Uterus (tissue), 4 donors: Measurements from ENCODE around the gene PIK3R2. TPM values are rescaled to one million over a fixed set of nuclear protein-coding genes. Genes with fewer than 3 reads are reported as not detected.
A peak's percentile ranks its signal among the peaks of the same experiment; 100 is the strongest.

Experiments used
- DNase-seq, 2 donors: peaks; one replicate each; pipeline ENCODE4 v3.0.0-alpha.2; 2019 to 2020
- H3K27ac ChIP-seq, 2 donors: fragments of 200-600 bp; sonication (generic); 1 replicate in 1 of 2; 2 replicates in 1 of 2; pipeline ENCODE4 v1.5.1; 2016 to 2018
- H3K27me3 ChIP-seq, 2 donors: fragments of 200-600 bp; sonication (generic); one replicate each; pipeline ENCODE4 v1.5.1; 2018 to 2019; ENCODE audit warnings: control low read depth in 1 of 2
- H3K36me3 ChIP-seq, 2 donors: fragments of 200-600 bp; sonication (generic); one replicate each; pipeline ENCODE4 v1.5.1; 2019; ENCODE audit warnings: control low read depth in 1 of 2
- H3K4me1 ChIP-seq, 2 donors: fragments of 200-600 bp; sonication (generic); one replicate each; pipeline ENCODE4 v1.5.1; 2018 to 2019; ENCODE audit warnings: control low read depth in 1 of 2
- H3K4me3 ChIP-seq, 2 donors: fragments of 200-600 bp; sonication (generic); 1 replicate in 1 of 2; 2 replicates in 1 of 2; pipeline ENCODE4 v1.5.1; 2018 to 2019; ENCODE audit warnings: mild to moderate bottlenecking in 1 of 2
- H3K9me3 ChIP-seq, 2 donors: fragments of 200-600 bp; sonication (generic); one replicate each; pipeline ENCODE4 v1.5.1; 2019; ENCODE audit warnings: control low read depth in 1 of 2
- POLR2A ChIP-seq, 2 donors: fragments of 450-650 bp; IDR thresholded peaks; one replicate each; pipeline ENCODE4 v1.6.1; 2016; ENCODE audit warnings: antibody characterized with exemption in 2 of 2, mild to moderate bottlenecking in 1 of 2, moderate library complexity in 1 of 2
- intact Hi-C: fragments of 100-400 bp; cut with DNase I; formaldehyde crosslinking; loops from one replicate; pipeline ENCODE4 v1.15.1; 2023; ENCODE audit warnings: low total_unique reads
- total RNA-seq, 4 donors: library from RNA; depleted of rRNA in 3 of 4; stranded (reverse); fragments of >200 nt in 3 of 4; gene quantifications; one replicate each; pipeline versions ENCODE4 v1.1.0 to v1.2.4, GENCODE V29; 2014 to 2023
- TF ChIP-seq, protein P1 (sequence below), 4 experiments: fragments of 200-600 bp in 2 of 4; fragments of 450-650 bp in 2 of 4; sonication (generic) in 2 of 4; IDR thresholded peaks; one replicate each; pipeline ENCODE4 v1.5.1; 2016 to 2019; ENCODE audit warnings: antibody characterized with exemption in 4 of 4, mild to moderate bottlenecking in 2 of 4, moderate library complexity in 1 of 4
- donor health status: DM: yes; HTN: yes; CAD: no.

Gene PIK3R2
- total RNA-seq, 4 donors from 2014 or later, result 17.2 to 39.4 (median 29.7) TPM

- no peaks in the 10 kb centered on the region for H3K9me3 ChIP-seq
- no peak for TF ChIP-seq POLR2A (IDR thresholded peaks at IDR 0.05)
- TF ChIP-seq, protein P1, sequence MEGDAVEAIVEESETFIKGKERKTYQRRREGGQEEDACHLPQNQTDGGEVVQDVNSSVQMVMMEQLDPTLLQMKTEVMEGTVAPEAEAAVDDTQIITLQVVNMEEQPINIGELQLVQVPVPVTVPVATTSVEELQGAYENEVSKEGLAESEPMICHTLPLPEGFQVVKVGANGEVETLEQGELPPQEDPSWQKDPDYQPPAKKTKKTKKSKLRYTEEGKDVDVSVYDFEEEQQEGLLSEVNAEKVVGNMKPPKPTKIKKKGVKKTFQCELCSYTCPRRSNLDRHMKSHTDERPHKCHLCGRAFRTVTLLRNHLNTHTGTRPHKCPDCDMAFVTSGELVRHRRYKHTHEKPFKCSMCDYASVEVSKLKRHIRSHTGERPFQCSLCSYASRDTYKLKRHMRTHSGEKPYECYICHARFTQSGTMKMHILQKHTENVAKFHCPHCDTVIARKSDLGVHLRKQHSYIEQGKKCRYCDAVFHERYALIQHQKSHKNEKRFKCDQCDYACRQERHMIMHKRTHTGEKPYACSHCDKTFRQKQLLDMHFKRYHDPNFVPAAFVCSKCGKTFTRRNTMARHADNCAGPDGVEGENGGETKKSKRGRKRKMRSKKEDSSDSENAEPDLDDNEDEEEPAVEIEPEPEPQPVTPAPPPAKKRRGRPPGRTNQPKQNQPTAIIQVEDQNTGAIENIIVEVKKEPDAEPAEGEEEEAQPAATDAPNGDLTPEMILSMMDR (IDR thresholded peaks at IDR 0.05), result no peak
- H3K27me3 ChIP-seq, result no peaks in the 10 kb centered on the region
- peak overlapping the region; percentile 82 to 89 for H3K27ac ChIP-seq
- H3K4me3 ChIP-seq, result peak overlapping the region; percentile 13 to 40
- intact Hi-C loops, result loop anchor here (5.0 kb wide), 1 partner anchor 43 kb away; no protein-coding TSS in a partner anchor
- no peaks in the 10 kb centered on the region for H3K36me3 ChIP-seq
- DNase-seq, result no peak
- H3K4me1 ChIP-seq, result peaks cover 0 to 31% of the 10 kb centered on the region in 2 donors
These were observed 7.6 kb downstream of the PIK3R2 start for GRCh38 chr19:18160493-18160970.

DNA sequence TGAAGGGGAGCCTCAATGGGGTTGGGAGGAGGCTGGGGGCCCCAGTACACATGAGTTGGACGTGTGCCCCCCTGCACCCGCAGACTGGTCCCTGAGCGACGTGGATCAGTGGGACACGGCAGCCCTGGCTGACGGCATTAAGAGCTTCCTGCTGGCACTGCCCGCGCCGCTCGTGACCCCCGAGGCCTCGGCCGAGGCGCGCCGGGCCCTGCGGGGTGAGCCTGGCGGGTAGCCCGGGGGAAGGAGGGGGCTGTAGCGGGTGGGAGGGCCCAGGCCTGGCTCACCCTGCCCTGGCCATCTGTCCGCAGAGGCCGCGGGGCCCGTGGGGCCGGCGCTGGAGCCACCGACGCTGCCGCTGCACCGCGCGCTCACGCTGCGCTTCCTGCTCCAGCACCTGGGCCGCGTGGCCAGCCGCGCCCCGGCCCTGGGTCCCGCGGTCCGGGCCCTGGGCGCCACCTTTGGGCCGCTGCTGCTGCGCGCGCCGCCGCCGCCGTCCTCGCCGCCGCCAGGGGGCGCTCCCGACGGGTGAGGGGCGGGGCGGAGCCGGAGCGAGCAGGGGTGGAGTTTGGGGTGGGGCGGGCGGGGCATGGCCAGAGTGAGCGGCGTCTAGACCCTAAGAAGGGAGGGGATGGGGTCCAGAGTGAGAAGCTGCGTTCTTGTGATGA, 8.1 kb downstream of the PIK3R2 start:
- Histone ChIP-seq H3K4me3 (peak overlapping the region; percentile 13 to 40), H3K27ac (peak overlapping the region; percentile 82 to 89), H3K36me3 (no peaks in the 10 kb centered on the region), H3K27me3 (no peaks in the 10 kb centered on the region), H3K9me3 (no peaks in the 10 kb centered on the region), H3K4me1 (peaks cover 0 to 26% of the 10 kb centered on the region in 2 donors)
- intact Hi-C loops, result loop anchor here (5.0 kb wide), 1 partner anchor 44 kb away; no protein-coding TSS in a partner anchor
- no peak for TF ChIP-seq POLR2A (IDR thresholded peaks at IDR 0.05)
- TF ChIP-seq, protein P1 (IDR thresholded peaks at IDR 0.05), result peak; percentile 24 to 96 (median 84)
- peak; percentile 58 to 78 for DNase-seq

- TF ChIP-seq, protein P1 (IDR thresholded peaks at IDR 0.05), result no peak
- TF ChIP-seq POLR2A (IDR thresholded peaks at IDR 0.05), result no peak
- no peaks in the 10 kb centered on the region for H3K36me3 ChIP-seq
- intact Hi-C loops, result loop anchor here (5.0 kb wide), 1 partner anchor 44 kb away; no protein-coding TSS in a partner anchor
- no peaks in the 10 kb centered on the region for H3K27me3 ChIP-seq
- DNase-seq, result no peak
- H3K9me3 ChIP-seq, result no peaks in the 10 kb centered on the region
- peaks cover 0 to 21% of the 10 kb centered on the region in 2 donors for H3K4me1 ChIP-seq
- peak overlapping the region in 1 of 2 donors; percentile 20 for H3K4me3 ChIP-seq
- H3K27ac ChIP-seq, result peak overlapping the region; percentile 51 to 89
These were observed 8.7 kb downstream of the PIK3R2 start for GRCh38 chr19:18161636-18162002.

DNA sequence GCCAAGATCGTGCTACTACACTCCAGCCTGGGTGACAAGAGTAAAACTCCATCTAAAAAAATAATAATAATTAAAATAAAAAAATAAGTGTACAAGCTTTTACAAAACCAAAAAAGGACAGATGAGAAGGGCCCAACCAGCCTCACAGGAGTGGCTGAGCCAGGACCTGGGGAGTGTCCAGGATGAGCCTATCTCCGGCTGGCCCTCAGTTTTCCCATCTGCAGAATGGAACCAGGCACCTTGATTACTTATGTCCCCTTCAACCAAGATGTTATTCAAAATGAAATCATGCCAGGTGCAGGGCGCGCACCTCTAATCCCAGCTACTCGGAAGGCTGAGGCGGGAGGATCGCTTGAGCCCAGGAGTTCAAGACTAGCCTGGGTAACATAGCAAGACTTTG, 11.1 kb downstream of the PIK3R2 start:
- intact Hi-C loops, result loop anchor here (5.0 kb wide), 1 partner anchor 47 kb away; no protein-coding TSS in a partner anchor
- H3K27me3 ChIP-seq, result no peaks in the 10 kb centered on the region
- H3K36me3 ChIP-seq, result no peaks in the 10 kb centered on the region
- H3K4me3 ChIP-seq, result no peak overlapping the region
- no peak overlapping the region for H3K27ac ChIP-seq
- no peak for TF ChIP-seq POLR2A (IDR thresholded peaks at IDR 0.05)
- TF ChIP-seq, protein P1 (IDR thresholded peaks at IDR 0.05), result no peak
- no peaks in the 10 kb centered on the region for H3K9me3 ChIP-seq
- peaks cover 0 to 12% of the 10 kb centered on the region in 2 donors for H3K4me1 ChIP-seq
- DNase-seq, result no peak

DNA sequence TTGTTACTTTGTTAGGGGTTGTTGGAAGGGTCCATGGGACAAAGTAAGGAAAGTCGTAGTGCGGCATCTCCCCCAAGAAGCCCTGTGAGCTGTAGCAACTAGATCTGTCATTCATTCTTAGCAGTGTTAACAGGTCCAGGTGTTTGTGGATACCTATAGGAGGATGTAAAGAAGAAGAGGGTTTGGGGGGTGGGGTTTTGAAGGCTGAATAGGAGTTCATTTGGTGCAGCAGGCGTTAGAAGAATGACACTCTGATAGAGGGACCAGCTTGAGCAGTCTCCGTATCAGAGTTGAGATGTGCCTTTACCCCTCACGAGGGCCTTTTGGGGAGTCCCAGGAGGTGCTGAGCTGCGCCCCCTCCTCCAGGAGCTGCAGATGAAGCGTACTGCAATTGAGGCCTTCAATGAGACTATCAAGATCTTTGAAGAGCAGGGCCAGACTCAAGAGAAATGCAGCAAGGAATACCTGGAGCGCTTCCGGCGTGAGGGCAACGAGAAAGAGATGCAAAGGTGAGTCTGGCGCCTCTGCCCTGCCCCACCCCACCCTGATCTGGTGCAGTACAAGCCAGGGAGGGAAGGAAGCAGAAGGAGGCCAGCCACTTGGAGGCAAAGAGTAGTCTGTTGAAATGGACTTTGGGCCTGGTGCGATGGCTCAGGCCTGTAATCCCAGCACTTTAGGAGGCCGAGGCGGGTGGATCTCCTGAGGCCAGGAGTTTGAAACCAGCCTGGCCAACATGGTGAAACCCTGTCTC, 13.0 kb downstream of the PIK3R2 start:
- Histone ChIP-seq H3K36me3 (no peaks in the 10 kb centered on the region), H3K4me3 (no peak overlapping the region), H3K27me3 (no peaks in the 10 kb centered on the region), H3K27ac (no peak overlapping the region), H3K4me1 (peaks cover 0 to 8% of the 10 kb centered on the region in 2 donors), H3K9me3 (no peaks in the 10 kb centered on the region)
- intact Hi-C loops, result no loop called here
- TF ChIP-seq, protein P1 (IDR thresholded peaks at IDR 0.05), result no peak
- TF ChIP-seq POLR2A (IDR thresholded peaks at IDR 0.05), result no peak
- no peak for DNase-seq
